HEK293 (cell line): Measurements from ENCODE around the gene GHRHR.

Experiments used
- CTCF ChIA-PET: fragments of 350-600 bp; formaldehyde crosslinking; extraction: SDS; loops from one replicate; lab custom pipeline; 2021; ENCODE audit warnings: antibody characterized with exemption; lab: Yijun Ruan, JAX
- POLR2A ChIA-PET: fragments of 300-600 bp; formaldehyde crosslinking; extraction: SDS; loops from one replicate; lab custom pipeline; 2020; ENCODE audit warnings: antibody characterized with exemption, inconsistent platforms; lab: Yijun Ruan, JAX
- H3K27ac ChIP-seq: fragments of 200-500 bp; sonication (Bioruptor generic); 2 replicates; pipeline ENCODE4 v1.5.1; 2014; ENCODE audit warnings: low read depth, low read length, control low read depth, inconsistent platforms; ENCODE audit errors: extremely low read depth
- H3K36me3 ChIP-seq, 2 experiments: fragments of 200-500 bp in 1 of 2; sonication (Bioruptor generic) in 1 of 2; 1 replicate in 1 of 2; 2 replicates in 1 of 2; pipeline ENCODE4 v1.5.1; 2014 to 2017; ENCODE audit warnings: inconsistent platforms in 2 of 2, low read length in 2 of 2; ENCODE audit not compliant: control insufficient read depth in 2 of 2, insufficient read depth in 1 of 2
- H3K4me1 ChIP-seq: fragments of 200-500 bp; sonication (Bioruptor generic); 2 replicates; pipeline ENCODE4 v1.5.1; 2014; ENCODE audit warnings: mild to moderate bottlenecking, low read length, inconsistent platforms; ENCODE audit not compliant: control insufficient read depth, insufficient read depth
- H3K4me3 ChIP-seq: 2 replicates; pipeline ENCODE4 v1.5.1; 2011; ENCODE audit warnings: low read depth, mild to moderate bottlenecking, control low read depth, low read length, moderate library complexity
- H3K9me3 ChIP-seq: fragments of 200-500 bp; sonication (Bioruptor generic); 2 replicates; pipeline ENCODE4 v1.5.1; 2014; ENCODE audit warnings: low read depth, low read length, inconsistent platforms; ENCODE audit not compliant: control insufficient read depth, insufficient read depth
- BCL11B ChIP-seq: fragments of 450-650 bp; formaldehyde crosslinking; IDR thresholded peaks from 2 replicates; pipeline ENCODE4 v1.5.1; 2016; ENCODE audit warnings: low read depth, missing biosample characterization, missing genetic modification characterization
- EGR2 ChIP-seq: fragments of 450-650 bp; formaldehyde crosslinking; IDR thresholded peaks from 2 replicates; pipeline ENCODE4 v1.5.1; 2016; ENCODE audit warnings: low read depth, missing biosample characterization, missing genetic modification characterization
- FEZF1 ChIP-seq: fragments of 450-650 bp; formaldehyde crosslinking; IDR thresholded peaks from 2 replicates; pipeline ENCODE4 v1.5.1; 2016; ENCODE audit warnings: missing biosample characterization, missing genetic modification characterization
- GLI2 ChIP-seq: fragments of 450-650 bp; formaldehyde crosslinking; IDR thresholded peaks from 2 replicates; pipeline ENCODE4; 2017; ENCODE audit warnings: missing biosample characterization, missing genetic modification characterization, low read depth, borderline replicate concordance
- HOXA7 ChIP-seq: sonication (generic); formaldehyde crosslinking; IDR thresholded peaks from 2 replicates; pipeline ENCODE4 v1.8.1; 2022; ENCODE audit warnings: missing genetic modification reagents, borderline replicate concordance
- HOXD13 ChIP-seq: sonication (generic); formaldehyde crosslinking; IDR thresholded peaks from 2 replicates; pipeline ENCODE4 v1.8.0; 2022; ENCODE audit warnings: missing genetic modification reagents, borderline replicate concordance
- TCF7L2 ChIP-seq: IDR thresholded peaks from 2 replicates; pipeline ENCODE4 v1.6.1; 2011; ENCODE audit warnings: low read depth, mild to moderate bottlenecking, inconsistent platforms, low read length, moderate library complexity, borderline replicate concordance
- TRIM28 ChIP-seq: IDR thresholded peaks from 2 replicates; pipeline ENCODE4 v1.6.1; 2011; ENCODE audit warnings: low read length, control low read depth, borderline replicate concordance
- ZBTB17 ChIP-seq: fragments of 450-650 bp; formaldehyde crosslinking; IDR thresholded peaks from 2 replicates; pipeline ENCODE4 v1.5.1; 2016; ENCODE audit warnings: missing biosample characterization, missing genetic modification characterization
- ZBTB8A ChIP-seq: fragments of 450-650 bp; formaldehyde crosslinking; IDR thresholded peaks from 2 replicates; pipeline ENCODE4 v1.5.1; 2016; ENCODE audit warnings: missing biosample characterization, missing genetic modification characterization
- ZNF19 ChIP-seq: fragments of 450-650 bp; formaldehyde crosslinking; IDR thresholded peaks from 2 replicates; pipeline ENCODE4; 2016; ENCODE audit warnings: missing biosample characterization, missing genetic modification characterization, low read depth
- ZNF23 ChIP-seq: fragments of 450-650 bp; formaldehyde crosslinking; IDR thresholded peaks from 2 replicates; pipeline ENCODE4 v1.5.1; 2016; ENCODE audit warnings: missing biosample characterization, missing genetic modification characterization, borderline replicate concordance
- ZNF239 ChIP-seq: fragments of 450-650 bp; formaldehyde crosslinking; IDR thresholded peaks from 2 replicates; pipeline ENCODE4 v1.5.1; 2016; ENCODE audit warnings: missing biosample characterization, missing genetic modification characterization
- ZNF24 ChIP-seq: fragments of 450-650 bp; formaldehyde crosslinking; IDR thresholded peaks from 2 replicates; pipeline ENCODE4 v1.5.1; 2016; ENCODE audit warnings: missing biosample characterization, missing genetic modification characterization
- ZNF354C ChIP-seq: fragments of 450-650 bp; formaldehyde crosslinking; IDR thresholded peaks from 2 replicates; pipeline ENCODE4 v1.5.1; 2016; ENCODE audit warnings: missing biosample characterization, missing genetic modification characterization, low read depth, borderline replicate concordance
- ZNF37A ChIP-seq: fragments of 450-650 bp; IDR thresholded peaks from 2 replicates; pipeline ENCODE4 v1.5.1; 2018; ENCODE audit warnings: missing biosample characterization, missing genetic modification characterization
- ZNF423 ChIP-seq: fragments of 450-650 bp; formaldehyde crosslinking; IDR thresholded peaks from 2 replicates; pipeline ENCODE4 v1.5.1; 2016; ENCODE audit warnings: missing biosample characterization, missing genetic modification characterization
- ZNF433 ChIP-seq: fragments of 450-650 bp; formaldehyde crosslinking; IDR thresholded peaks from 2 replicates; pipeline ENCODE4 v1.5.1; 2016; ENCODE audit warnings: missing biosample characterization, missing genetic modification characterization, low read depth
- ZNF521 ChIP-seq: fragments of 450-650 bp; formaldehyde crosslinking; IDR thresholded peaks from 2 replicates; pipeline ENCODE4 v1.5.1; 2017; ENCODE audit warnings: missing biosample characterization, mild to moderate bottlenecking, missing genetic modification characterization
- ZNF596 ChIP-seq: fragments of 450-650 bp; IDR thresholded peaks from 2 replicates; pipeline ENCODE4 v1.5.0; 2018; ENCODE audit warnings: missing biosample characterization, mild to moderate bottlenecking, missing genetic modification characterization, moderate library complexity
- ZNF626 ChIP-seq: fragments of 450-650 bp; sonication (Bioruptor Pico); formaldehyde crosslinking; IDR thresholded peaks from 2 replicates; pipeline ENCODE4 v1.5.1; 2018; ENCODE audit warnings: missing biosample characterization, missing genetic modification characterization, inconsistent platforms
- TF ChIP-seq, protein P1 (sequence below): fragments of 450-650 bp; formaldehyde crosslinking; IDR thresholded peaks from 2 replicates; pipeline ENCODE4 v1.5.1; 2016; ENCODE audit warnings: missing biosample characterization, missing genetic modification characterization
- TF ChIP-seq, protein P2 (sequence below): fragments of 450-650 bp; formaldehyde crosslinking; IDR thresholded peaks from 2 replicates; pipeline ENCODE4 v1.5.1; 2016; ENCODE audit warnings: missing biosample characterization, missing genetic modification characterization, borderline replicate concordance
- TF ChIP-seq, protein P3 (sequence below): fragments of 450-650 bp; formaldehyde crosslinking; IDR thresholded peaks from 2 replicates; pipeline ENCODE4 v1.5.1; 2016; ENCODE audit warnings: missing biosample characterization, missing genetic modification characterization

Gene GHRHR

GRCh38 chr7:30986331-30986730, 22.6 kb downstream of the GHRHR start:
- H3K27ac ChIP-seq, result no peak overlapping the region

DNA sequence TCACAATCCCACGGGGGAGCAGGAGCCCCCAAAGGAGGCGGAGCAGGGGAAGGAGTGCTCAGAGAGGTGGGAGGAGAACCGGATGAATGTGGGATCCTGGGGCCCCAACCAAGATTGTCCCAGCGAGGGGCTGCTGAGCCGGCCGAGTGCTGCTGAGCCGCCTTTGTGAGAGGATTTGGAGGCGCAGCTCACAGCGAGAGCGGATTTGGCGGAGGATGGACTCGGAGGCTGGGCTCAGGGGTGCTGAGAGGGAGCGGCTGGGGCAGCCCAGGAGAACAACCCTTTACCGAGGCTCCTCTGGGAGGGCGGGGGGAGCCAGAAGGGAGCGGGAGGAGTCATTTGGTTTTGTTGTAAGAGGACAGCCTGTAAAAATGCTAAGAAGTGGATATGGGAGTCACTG, 23.0 kb downstream of the GHRHR start:
- CTCF ChIA-PET, result interaction anchor here (1.3 to 7.0 kb wide), 2 partner anchors 137 to 185 kb away, joined by 4 to 373 read pairs; no protein-coding TSS in a partner anchor
- Histone ChIP-seq H3K27ac (no peak overlapping the region), H3K4me3 (no peak overlapping the region), H3K9me3 (no peaks in the 10 kb centered on the region), H3K4me1 (no peaks in the 10 kb centered on the region), H3K36me3 (no peaks in the 10 kb centered on the region)
- POLR2A ChIA-PET, result no interaction called here
- TF ChIP-seq ZNF521 (tag by site-specific recombination) (no peak), ZNF626 (no peak), FEZF1 (tag by site-specific recombination) (no peak), BCL11B (tag by site-specific recombination) (no peak), ZNF433 (tag by site-specific recombination) (no peak), ZNF423 (tag by site-specific recombination) (no peak)

More at GRCh38 chr7:30986331-30986730, 22.6 kb downstream of the GHRHR start:
- POLR2A ChIA-PET, result no interaction called here
- CTCF ChIA-PET, result interaction anchor here (0.7 to 7.0 kb wide), 6 partner anchors 12 to 185 kb away, joined by 3 to 373 read pairs (median 3); no protein-coding TSS in a partner anchor
- H3K9me3 ChIP-seq, result no peaks in the 10 kb centered on the region
- TF ChIP-seq ZNF354C (no peak), ZNF37A (no peak), GLI2 (tag by site-specific recombination) (no peak), ZNF23 (tag by site-specific recombination) (no peak), ZNF596 (tag by site-specific recombination) (no peak), EGR2 (tag by site-specific recombination) (no peak), ZBTB8A (tag by site-specific recombination) (no peak), HOXA7 (CRISPR knock-in tag) (no peak), ZNF24 (tag by site-specific recombination) (no peak), BCL11B (tag by site-specific recombination) (no peak), TCF7L2 (no peak)
- TF ChIP-seq, protein P1, sequence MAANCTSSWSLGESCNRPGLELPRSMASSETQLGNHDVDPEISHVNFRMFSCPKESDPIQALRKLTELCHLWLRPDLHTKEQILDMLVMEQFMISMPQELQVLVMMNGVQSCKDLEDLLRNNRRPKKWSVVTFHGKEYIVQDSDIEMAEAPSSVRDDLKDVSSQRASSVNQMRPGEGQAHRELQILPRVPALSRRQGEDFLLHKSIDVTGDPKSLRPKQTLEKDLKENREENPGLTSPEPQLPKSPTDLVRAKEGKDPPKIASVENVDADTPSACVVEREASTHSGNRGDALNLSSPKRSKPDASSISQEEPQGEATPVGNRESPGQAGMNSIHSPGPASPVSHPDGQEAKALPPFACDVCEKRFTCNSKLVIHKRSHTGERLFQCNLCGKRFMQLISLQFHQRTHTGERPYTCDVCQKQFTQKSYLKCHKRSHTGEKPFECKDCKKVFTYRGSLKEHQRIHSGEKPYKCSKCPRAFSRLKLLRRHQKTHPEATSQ (tag by site-specific recombination), result no peak
- TF ChIP-seq, protein P2, sequence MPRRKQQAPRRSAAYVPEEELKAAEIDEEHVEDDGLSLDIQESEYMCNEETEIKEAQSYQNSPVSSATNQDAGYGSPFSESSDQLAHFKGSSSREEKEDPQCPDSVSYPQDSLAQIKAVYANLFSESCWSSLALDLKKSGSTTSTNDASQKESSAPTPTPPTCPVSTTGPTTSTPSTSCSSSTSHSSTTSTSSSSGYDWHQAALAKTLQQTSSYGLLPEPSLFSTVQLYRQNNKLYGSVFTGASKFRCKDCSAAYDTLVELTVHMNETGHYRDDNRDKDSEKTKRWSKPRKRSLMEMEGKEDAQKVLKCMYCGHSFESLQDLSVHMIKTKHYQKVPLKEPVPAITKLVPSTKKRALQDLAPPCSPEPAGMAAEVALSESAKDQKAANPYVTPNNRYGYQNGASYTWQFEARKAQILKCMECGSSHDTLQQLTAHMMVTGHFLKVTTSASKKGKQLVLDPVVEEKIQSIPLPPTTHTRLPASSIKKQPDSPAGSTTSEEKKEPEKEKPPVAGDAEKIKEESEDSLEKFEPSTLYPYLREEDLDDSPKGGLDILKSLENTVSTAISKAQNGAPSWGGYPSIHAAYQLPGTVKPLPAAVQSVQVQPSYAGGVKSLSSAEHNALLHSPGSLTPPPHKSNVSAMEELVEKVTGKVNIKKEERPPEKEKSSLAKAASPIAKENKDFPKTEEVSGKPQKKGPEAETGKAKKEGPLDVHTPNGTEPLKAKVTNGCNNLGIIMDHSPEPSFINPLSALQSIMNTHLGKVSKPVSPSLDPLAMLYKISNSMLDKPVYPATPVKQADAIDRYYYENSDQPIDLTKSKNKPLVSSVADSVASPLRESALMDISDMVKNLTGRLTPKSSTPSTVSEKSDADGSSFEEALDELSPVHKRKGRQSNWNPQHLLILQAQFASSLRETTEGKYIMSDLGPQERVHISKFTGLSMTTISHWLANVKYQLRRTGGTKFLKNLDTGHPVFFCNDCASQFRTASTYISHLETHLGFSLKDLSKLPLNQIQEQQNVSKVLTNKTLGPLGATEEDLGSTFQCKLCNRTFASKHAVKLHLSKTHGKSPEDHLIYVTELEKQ (tag by site-specific recombination), result no peak
- H3K36me3 ChIP-seq, result no peaks in the 10 kb centered on the region
- H3K4me1 ChIP-seq, result no peaks in the 10 kb centered on the region
- H3K4me3 ChIP-seq, result no peak overlapping the region

- Histone ChIP-seq H3K4me3 (no peak overlapping the region), H3K27ac (no peak overlapping the region), H3K4me1 (no peaks in the 10 kb centered on the region), H3K9me3 (no peaks in the 10 kb centered on the region), H3K36me3 (no peaks in the 10 kb centered on the region)
- CTCF ChIA-PET, result no interaction called here
- POLR2A ChIA-PET, result no interaction called here
- TF ChIP-seq TRIM28 (no peak), ZBTB17 (tag by site-specific recombination) (no peak), ZNF19 (tag by site-specific recombination) (no peak), HOXD13 (CRISPR knock-in tag) (no peak), ZNF239 (tag by site-specific recombination) (no peak)
- TF ChIP-seq, protein P2 (tag by site-specific recombination), result no peak
- TF ChIP-seq, protein P3, sequence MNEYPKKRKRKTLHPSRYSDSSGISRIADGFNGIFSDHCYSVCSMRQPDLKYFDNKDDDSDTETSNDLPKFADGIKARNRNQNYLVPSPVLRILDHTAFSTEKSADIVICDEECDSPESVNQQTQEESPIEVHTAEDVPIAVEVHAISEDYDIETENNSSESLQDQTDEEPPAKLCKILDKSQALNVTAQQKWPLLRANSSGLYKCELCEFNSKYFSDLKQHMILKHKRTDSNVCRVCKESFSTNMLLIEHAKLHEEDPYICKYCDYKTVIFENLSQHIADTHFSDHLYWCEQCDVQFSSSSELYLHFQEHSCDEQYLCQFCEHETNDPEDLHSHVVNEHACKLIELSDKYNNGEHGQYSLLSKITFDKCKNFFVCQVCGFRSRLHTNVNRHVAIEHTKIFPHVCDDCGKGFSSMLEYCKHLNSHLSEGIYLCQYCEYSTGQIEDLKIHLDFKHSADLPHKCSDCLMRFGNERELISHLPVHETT (tag by site-specific recombination), result no peak
Observed at GRCh38 chr7:30987178-30987577, 23.4 kb downstream of the GHRHR start.
